Measurements from ENCODE around the gene PLEKHM1.
"Not testable (repeated sequence)": the region's sequence is repeated elsewhere in the genome, so short reads cannot be mapped to it uniquely, and the experiment has no call there.

PLEKHM1 gene

DNA sequence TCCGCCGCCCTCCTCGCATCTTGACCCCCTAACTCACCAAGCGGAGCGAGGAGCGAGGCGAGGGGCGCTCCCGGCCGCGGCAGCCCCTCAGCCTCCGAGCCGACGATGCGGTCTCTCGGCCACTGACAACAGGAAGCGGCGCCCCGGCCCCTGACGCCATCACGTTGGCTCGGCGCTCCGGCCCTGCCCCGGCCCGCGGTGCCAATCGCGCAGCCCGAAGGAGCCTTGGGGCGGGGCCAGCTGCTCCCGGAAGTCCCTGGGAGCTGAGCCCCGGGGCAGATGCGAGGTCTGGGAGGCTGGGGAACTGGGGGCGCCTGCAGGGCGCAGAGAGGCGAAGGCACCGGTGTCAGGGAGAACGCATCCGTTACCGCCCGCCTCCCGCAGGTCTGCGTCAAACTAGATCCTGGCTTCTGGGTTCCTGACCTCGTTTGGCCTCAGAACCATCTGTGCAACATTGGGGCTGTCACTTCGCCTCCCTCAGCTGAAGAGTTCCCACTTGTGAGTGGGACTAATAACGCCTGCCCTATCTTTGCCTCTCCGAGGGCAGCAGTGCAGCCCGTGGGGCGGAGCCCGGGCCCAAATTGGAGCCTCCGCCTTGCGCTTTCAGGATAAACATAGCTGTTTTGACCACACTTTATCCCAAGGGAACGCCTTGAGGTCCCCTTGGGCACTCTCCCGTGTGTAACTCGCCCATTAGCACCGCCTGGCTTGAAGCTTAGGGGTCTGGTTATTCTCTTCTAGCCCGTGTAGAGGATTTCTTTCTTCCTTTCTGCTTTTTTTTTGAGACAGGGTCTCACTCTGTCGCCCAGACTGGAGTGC lies at the start of gene PLEKHM1:
PLEKHM1 (minus strand) TSS at position 107 of the 819 bp plus-strand sequence. CDS start 8,237 bp downstream, outside the sequence.
- Mint-ChIP-seq H3K27ac (ENCODE audit: low read depth) (peak within 1 kb of the TSS; percentile 93), H3K4me3 (peak within 1 kb of the TSS; percentile 81), H3K4me1 (peaks cover 24% of the 10 kb centered on the region)
- H3K27me3 Mint-ChIP-seq; H3K36me3 Mint-ChIP-seq (ENCODE audit: insufficient read depth); H3K9me3 Mint-ChIP-seq: not testable (repeated sequence)
- DNase-seq (ENCODE audit: low spot score in 2 of 2) = peak; percentile 68 to 77
- peak; percentile 95 for ATAC-seq (replicated peaks; ENCODE audit: extremely low read depth, poor library complexity, severe bottlenecking)

- H3K4me3 Mint-ChIP-seq; H3K36me3 Mint-ChIP-seq (ENCODE audit: insufficient read depth); H3K9me3 Mint-ChIP-seq; H3K27ac Mint-ChIP-seq (ENCODE audit: low read depth); H3K4me1 Mint-ChIP-seq; DNase-seq (ENCODE audit: low spot score in 2 of 2); ATAC-seq (replicated peaks; ENCODE audit: extremely low read depth, poor library complexity, severe bottlenecking); H3K27me3 Mint-ChIP-seq: not testable (repeated sequence)
These were observed 47.6 kb upstream of the PLEKHM1 start for GRCh38 chr17:45538168-45538567.

GRCh38 chr17:45506072-45506471 lies 15.6 kb upstream of the PLEKHM1 start:
- ATAC-seq (replicated peaks; ENCODE audit: extremely low read depth, poor library complexity, severe bottlenecking); H3K27me3 Mint-ChIP-seq; H3K4me3 Mint-ChIP-seq; H3K4me1 Mint-ChIP-seq; H3K9me3 Mint-ChIP-seq; DNase-seq (ENCODE audit: low spot score in 2 of 2); H3K36me3 Mint-ChIP-seq (ENCODE audit: insufficient read depth); H3K27ac Mint-ChIP-seq (ENCODE audit: low read depth): not testable (repeated sequence)

- not testable (repeated sequence) for H3K9me3 Mint-ChIP-seq; ATAC-seq (replicated peaks; ENCODE audit: extremely low read depth, poor library complexity, severe bottlenecking); H3K27ac Mint-ChIP-seq (ENCODE audit: low read depth); DNase-seq (ENCODE audit: low spot score in 2 of 2); H3K4me1 Mint-ChIP-seq; H3K4me3 Mint-ChIP-seq; H3K27me3 Mint-ChIP-seq; H3K36me3 Mint-ChIP-seq (ENCODE audit: insufficient read depth)
These were observed 14.7 kb upstream of the PLEKHM1 start for GRCh38 chr17:45505183-45505582.

DNA sequence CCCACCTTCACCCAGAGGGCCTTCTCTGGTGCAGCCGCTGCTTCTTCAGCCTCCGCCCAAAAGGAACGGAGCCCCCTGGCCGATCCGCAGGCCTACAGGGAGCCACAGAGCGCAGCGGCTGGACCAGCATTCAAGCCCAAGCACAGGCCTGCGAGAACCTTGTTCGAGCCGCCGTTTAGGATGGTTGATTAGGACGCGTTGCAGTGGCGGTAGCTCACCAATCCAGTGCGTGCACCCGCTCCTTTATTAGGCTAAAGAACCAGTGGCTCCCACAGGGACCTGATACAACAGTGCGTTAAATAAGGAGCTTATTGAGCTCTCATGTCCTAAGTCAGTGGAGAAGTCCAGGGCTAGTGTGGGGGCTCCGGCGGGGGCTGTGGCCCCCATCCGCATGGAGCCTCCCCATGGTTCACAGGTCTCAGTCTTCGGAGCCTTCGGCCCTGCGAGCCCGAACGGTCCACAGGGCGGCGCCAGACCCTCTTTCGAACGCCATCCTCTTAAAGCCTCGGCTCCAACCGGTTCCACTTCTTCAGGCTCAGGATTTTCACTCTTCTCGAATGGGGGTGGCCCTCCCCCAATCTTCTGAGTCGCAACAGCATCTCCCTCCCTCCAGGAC lies 10.7 kb upstream of the PLEKHM1 start:
- not testable (repeated sequence) for H3K27me3 Mint-ChIP-seq; H3K4me1 Mint-ChIP-seq; H3K4me3 Mint-ChIP-seq; H3K9me3 Mint-ChIP-seq; DNase-seq (ENCODE audit: low spot score in 2 of 2); H3K27ac Mint-ChIP-seq (ENCODE audit: low read depth); ATAC-seq (replicated peaks; ENCODE audit: extremely low read depth, poor library complexity, severe bottlenecking); H3K36me3 Mint-ChIP-seq (ENCODE audit: insufficient read depth)

GRCh38 chr17:45500478-45500877 lies 10.0 kb upstream of the PLEKHM1 start:
- ATAC-seq (replicated peaks; ENCODE audit: extremely low read depth, poor library complexity, severe bottlenecking); H3K27ac Mint-ChIP-seq (ENCODE audit: low read depth); H3K4me3 Mint-ChIP-seq; H3K9me3 Mint-ChIP-seq; DNase-seq (ENCODE audit: low spot score in 2 of 2); H3K27me3 Mint-ChIP-seq; H3K4me1 Mint-ChIP-seq; H3K36me3 Mint-ChIP-seq (ENCODE audit: insufficient read depth): not testable (repeated sequence)

- H3K4me1 Mint-ChIP-seq; H3K4me3 Mint-ChIP-seq; ATAC-seq (replicated peaks; ENCODE audit: extremely low read depth, poor library complexity, severe bottlenecking); H3K36me3 Mint-ChIP-seq (ENCODE audit: insufficient read depth); H3K27ac Mint-ChIP-seq (ENCODE audit: low read depth); H3K27me3 Mint-ChIP-seq; DNase-seq (ENCODE audit: low spot score in 2 of 2); H3K9me3 Mint-ChIP-seq: not testable (repeated sequence)
These were observed 8.7 kb upstream of the PLEKHM1 start for GRCh38 chr17:45499208-45499607.

- H3K27me3 Mint-ChIP-seq; H3K4me1 Mint-ChIP-seq; DNase-seq (ENCODE audit: low spot score in 2 of 2); H3K36me3 Mint-ChIP-seq (ENCODE audit: insufficient read depth); H3K9me3 Mint-ChIP-seq; H3K27ac Mint-ChIP-seq (ENCODE audit: low read depth); H3K4me3 Mint-ChIP-seq; ATAC-seq (replicated peaks; ENCODE audit: extremely low read depth, poor library complexity, severe bottlenecking): not testable (repeated sequence)
These were observed 7.9 kb upstream of the PLEKHM1 start for GRCh38 chr17:45498377-45498776.

DNA sequence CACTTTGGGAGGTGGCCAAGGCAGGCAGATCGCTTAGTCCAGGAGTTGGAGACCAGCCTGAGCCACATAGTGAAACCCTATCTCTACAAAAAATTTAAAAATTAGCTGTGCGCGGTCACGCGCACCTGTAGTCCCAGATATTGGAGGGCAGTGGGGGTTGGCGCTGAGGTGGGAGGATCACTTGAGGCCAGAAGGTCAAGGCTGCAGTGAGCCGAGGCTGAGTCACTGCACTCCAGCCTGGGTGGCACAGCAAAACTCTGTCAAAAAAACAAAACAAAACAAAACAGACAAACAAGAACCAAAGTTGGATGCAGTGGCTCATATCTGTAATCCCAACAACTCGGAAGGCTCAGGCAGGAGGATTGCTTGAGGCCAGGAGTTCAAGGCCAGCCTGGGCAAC lies 6.9 kb upstream of the PLEKHM1 start:
- not testable (repeated sequence) for ATAC-seq (replicated peaks; ENCODE audit: extremely low read depth, poor library complexity, severe bottlenecking); H3K9me3 Mint-ChIP-seq; H3K27ac Mint-ChIP-seq (ENCODE audit: low read depth); DNase-seq (ENCODE audit: low spot score in 2 of 2); H3K36me3 Mint-ChIP-seq (ENCODE audit: insufficient read depth); H3K4me3 Mint-ChIP-seq; H3K27me3 Mint-ChIP-seq; H3K4me1 Mint-ChIP-seq

GRCh38 chr17:45496507-45496906 lies 6.0 kb upstream of the PLEKHM1 start:
- not testable (repeated sequence) for H3K4me1 Mint-ChIP-seq; H3K36me3 Mint-ChIP-seq (ENCODE audit: insufficient read depth); ATAC-seq (replicated peaks; ENCODE audit: extremely low read depth, poor library complexity, severe bottlenecking); H3K4me3 Mint-ChIP-seq; H3K27ac Mint-ChIP-seq (ENCODE audit: low read depth); DNase-seq (ENCODE audit: low spot score in 2 of 2); H3K27me3 Mint-ChIP-seq; H3K9me3 Mint-ChIP-seq

- ATAC-seq (replicated peaks; ENCODE audit: extremely low read depth, poor library complexity, severe bottlenecking); H3K36me3 Mint-ChIP-seq (ENCODE audit: insufficient read depth); H3K27me3 Mint-ChIP-seq; H3K4me3 Mint-ChIP-seq; H3K9me3 Mint-ChIP-seq; DNase-seq (ENCODE audit: low spot score in 2 of 2); H3K27ac Mint-ChIP-seq (ENCODE audit: low read depth); H3K4me1 Mint-ChIP-seq: not testable (repeated sequence)
These were observed 4.0 kb upstream of the PLEKHM1 start for GRCh38 chr17:45494556-45494955.

DNA sequence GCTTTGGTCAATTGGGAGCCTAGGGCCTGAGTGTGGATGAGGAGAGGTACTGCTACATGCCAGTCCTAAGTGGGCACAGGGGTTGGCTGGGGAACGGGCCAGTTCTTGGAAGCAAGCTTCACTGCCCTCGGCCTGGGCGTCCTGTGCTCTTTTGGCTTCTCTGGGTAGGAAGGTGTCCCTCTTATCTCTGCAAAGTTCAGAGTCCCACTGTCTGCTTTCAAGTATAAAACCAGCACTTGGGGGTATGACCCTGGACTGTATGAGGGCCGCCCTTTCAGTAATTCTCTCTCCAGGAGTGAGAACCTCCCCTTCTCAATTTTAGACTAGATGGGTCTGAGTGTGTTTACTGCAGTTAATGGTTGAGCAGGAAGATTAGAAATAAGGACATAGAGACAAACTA lies 1.6 kb upstream of the PLEKHM1 start:
- not testable (repeated sequence) for H3K36me3 Mint-ChIP-seq (ENCODE audit: insufficient read depth); DNase-seq (ENCODE audit: low spot score in 2 of 2); H3K9me3 Mint-ChIP-seq; H3K4me3 Mint-ChIP-seq; ATAC-seq (replicated peaks; ENCODE audit: extremely low read depth, poor library complexity, severe bottlenecking); H3K27ac Mint-ChIP-seq (ENCODE audit: low read depth); H3K27me3 Mint-ChIP-seq
- peaks cover 24% of the 10 kb centered on the region for H3K4me1 Mint-ChIP-seq

DNA sequence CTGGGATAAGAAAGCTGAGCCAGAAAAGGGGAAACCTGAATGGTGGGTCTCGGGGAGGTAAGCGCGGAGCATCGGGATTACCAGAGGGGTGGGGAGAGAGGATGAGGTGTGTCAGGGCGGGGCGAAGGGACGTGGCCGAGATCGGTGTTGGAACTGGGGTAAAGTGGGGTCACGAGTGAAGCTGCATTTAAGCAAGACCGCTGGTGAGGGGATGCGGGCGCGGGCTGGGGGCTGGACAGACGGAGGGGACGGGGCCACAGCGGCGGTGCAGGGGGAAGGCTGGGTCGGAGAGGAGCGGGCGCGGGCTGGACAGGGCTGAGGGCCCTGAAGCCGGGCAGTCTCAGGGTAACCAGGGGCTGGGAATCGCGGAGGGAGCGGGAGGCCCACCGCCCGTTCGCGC lies 323 bp downstream of the PLEKHM1 start:
- H3K9me3 Mint-ChIP-seq; H3K27me3 Mint-ChIP-seq; DNase-seq (ENCODE audit: low spot score in 2 of 2): not testable (repeated sequence)
- Mint-ChIP-seq H3K4me1 (peaks cover 24% of the 10 kb centered on the region), H3K36me3 (ENCODE audit: insufficient read depth) (peaks cover 10% of the 10 kb centered on the region), H3K4me3 (peak overlapping the region; percentile 81), H3K27ac (ENCODE audit: low read depth) (peak overlapping the region; percentile 93)
- peak; percentile 3 for ATAC-seq (replicated peaks; ENCODE audit: extremely low read depth, poor library complexity, severe bottlenecking)
